IPS DF 6.9 (cell line): ENCODE data around the gene LYRM7.
A peak's percentile ranks its signal among the peaks of the same experiment; 100 is the strongest.

Source experiments
- DNase-seq: peaks from one replicate; pipeline ENCODE4 v3.0.0-alpha.2; 2013; ENCODE audit warnings: low read depth, low spot score
- H3K27ac ChIP-seq: one replicate; pipeline ENCODE4 v1.5.1; 2013; ENCODE audit warnings: low read length, control low read depth
- H3K27me3 ChIP-seq: 2 replicates; pipeline ENCODE4 v1.6.1; 2013; ENCODE audit warnings: mild to moderate bottlenecking, low read length; ENCODE audit not compliant: control insufficient read depth, insufficient read depth
- H3K36me3 ChIP-seq: 2 replicates; pipeline ENCODE4 v1.6.1; 2013; ENCODE audit warnings: low read length; ENCODE audit not compliant: control insufficient read depth, insufficient read depth
- H3K4me1 ChIP-seq: 2 replicates; pipeline ENCODE4 v1.6.1; 2013; ENCODE audit warnings: low read length; ENCODE audit not compliant: control insufficient read depth, insufficient read depth
- H3K4me3 ChIP-seq: 2 replicates; pipeline ENCODE4 v1.5.1; 2013; ENCODE audit warnings: mild to moderate bottlenecking, low read length
- H3K9me3 ChIP-seq: 2 replicates; pipeline ENCODE4 v1.6.1; 2013; ENCODE audit warnings: low read length, inconsistent platforms; ENCODE audit not compliant: control insufficient read depth, insufficient read depth
- WGBS: extraction: QIAGEN DNeasy Blood & Tissue Kit; methylation state at CpG from one replicate; pipeline ENCODE4 v1.1.7; 2013; ENCODE audit warnings: mixed read lengths, missing lambda C conversion rate; ENCODE audit not compliant: insufficient read length, insufficient coverage; 5-methylcytosine and 5-hydroxymethylcytosine counted together

LYRM7 gene

GRCh38 chr5:131156385-131156784, 14.4 kb upstream of the LYRM7 start:
- H3K9me3 ChIP-seq = no peaks in the 10 kb centered on the region
- no CpG with 5 or more reads among the region's 2 CpGs for WGBS
- DNase-seq = no peak
- H3K27me3 ChIP-seq = no peaks in the 10 kb centered on the region
- no peak overlapping the region for H3K27ac ChIP-seq
- no peaks in the 10 kb centered on the region for H3K4me1 ChIP-seq
- H3K36me3 ChIP-seq = peaks cover 5% of the 10 kb centered on the region; the same call in 1 of the 2 replicates
- H3K4me3 ChIP-seq = no peak overlapping the region

GRCh38 chr5:131156957-131157356, 13.8 kb upstream of the LYRM7 start:
- H3K36me3 ChIP-seq = peaks cover 5% of the 10 kb centered on the region; the same call in 1 of the 2 replicates
- no CpG with 5 or more reads among the region's 5 CpGs for WGBS
- no peak for DNase-seq
- no peak overlapping the region for H3K27ac ChIP-seq
- H3K9me3 ChIP-seq = no peaks in the 10 kb centered on the region
- H3K4me1 ChIP-seq = no peaks in the 10 kb centered on the region
- H3K4me3 ChIP-seq = no peak overlapping the region
- H3K27me3 ChIP-seq = no peaks in the 10 kb centered on the region

GRCh38 chr5:131160134-131160533, 10.6 kb upstream of the LYRM7 start:
- H3K4me3 ChIP-seq = no peak overlapping the region
- no CpG with 5 or more reads among the region's 2 CpGs for WGBS

GRCh38 chr5:131163276-131164119, 7.2 kb upstream of the LYRM7 start:
- Histone ChIP-seq H3K4me3 (peak overlapping the region; percentile 11; the same call in 1 of the 2 replicates), H3K27me3 (no peaks in the 10 kb centered on the region), H3K9me3 (no peaks in the 10 kb centered on the region), H3K27ac (no peak overlapping the region), H3K36me3 (peaks cover 5% of the 10 kb centered on the region; the same call in 1 of the 2 replicates), H3K4me1 (no peaks in the 10 kb centered on the region)
- no CpG with 5 or more reads among the region's 9 CpGs for WGBS
- DNase-seq = no peak

More at GRCh38 chr5:131160134-131160533, 10.6 kb upstream of the LYRM7 start:
- no peak for DNase-seq
- H3K9me3 ChIP-seq = no peaks in the 10 kb centered on the region
- peaks cover 5% of the 10 kb centered on the region; the same call in 1 of the 2 replicates for H3K36me3 ChIP-seq
- H3K27ac ChIP-seq = no peak overlapping the region
- H3K27me3 ChIP-seq = no peaks in the 10 kb centered on the region
- H3K4me1 ChIP-seq = no peaks in the 10 kb centered on the region

GRCh38 chr5:131164191-131165118, 6.3 kb upstream of the LYRM7 start:
- H3K27ac ChIP-seq = no peak overlapping the region
- H3K27me3 ChIP-seq = no peaks in the 10 kb centered on the region
- peaks cover 3% of the 10 kb centered on the region; the same call in 1 of the 2 replicates for H3K36me3 ChIP-seq
- peak overlapping the region; percentile 94 for H3K4me3 ChIP-seq
- no peak for DNase-seq
- no peaks in the 10 kb centered on the region for H3K9me3 ChIP-seq
- no CpG with 5 or more reads among the region's 73 CpGs for WGBS
- H3K4me1 ChIP-seq = no peaks in the 10 kb centered on the region

DNA sequence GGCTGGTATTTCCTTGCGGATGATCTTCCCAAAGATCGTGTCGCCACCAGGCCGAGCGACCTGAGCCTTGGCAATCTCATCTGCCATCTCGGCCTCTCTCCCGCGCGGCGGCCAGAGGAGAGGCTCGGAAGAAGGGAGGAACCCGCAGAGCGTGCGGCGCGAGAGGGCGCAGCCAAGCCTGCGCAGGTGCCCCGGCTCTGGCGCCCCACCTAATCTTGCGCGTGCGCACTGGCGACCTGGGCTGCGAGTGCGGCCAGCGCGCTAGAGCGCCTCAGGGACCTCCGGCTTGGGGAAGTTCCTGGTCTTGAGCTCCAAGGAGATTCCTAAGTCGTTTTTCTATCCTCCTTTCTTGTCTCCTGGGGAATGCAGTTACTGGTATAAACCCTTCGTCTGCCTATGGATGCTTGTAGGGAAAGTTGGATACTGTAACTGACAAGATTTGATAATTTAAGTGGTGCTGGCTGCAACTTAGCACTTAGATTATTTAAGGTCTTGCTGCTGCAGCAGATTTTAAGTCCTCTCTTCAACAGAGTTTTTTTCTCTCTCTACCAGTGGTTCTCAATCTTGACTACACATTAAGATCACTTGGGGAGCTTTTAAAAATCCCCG, 5.5 kb upstream of the LYRM7 start, which contains the start of gene HINT1:
Gene HINT1 (minus strand): TSS at position 138 of the 609 bp plus-strand sequence. CDS start 51 bp downstream, at position 87.
- Histone ChIP-seq H3K4me1 (no peaks in the 10 kb centered on the region), H3K27me3 (no peaks in the 10 kb centered on the region), H3K36me3 (peaks cover 3% of the 10 kb centered on the region; the same call in 1 of the 2 replicates), H3K9me3 (no peaks in the 10 kb centered on the region), H3K27ac (no peak within 1 kb of the TSS), H3K4me3 (peak within 1 kb of the TSS; percentile 94)
- peak; percentile 73 for DNase-seq
- no CpG with 5 or more reads among the region's 33 CpGs for WGBS

- no peaks in the 10 kb centered on the region for H3K36me3 ChIP-seq
These were observed 3.1 kb upstream of the LYRM7 start for GRCh38 chr5:131167615-131168014.

GRCh38 chr5:131169810-131170539, 769 bp upstream of the LYRM7 start:
- no peak overlapping the region for H3K27ac ChIP-seq
- H3K4me1 ChIP-seq = no peaks in the 10 kb centered on the region
- H3K4me3 ChIP-seq = peak overlapping the region; percentile 53; the same call in 1 of the 2 replicates
- H3K27me3 ChIP-seq = no peaks in the 10 kb centered on the region
- no peaks in the 10 kb centered on the region for H3K9me3 ChIP-seq
- H3K36me3 ChIP-seq = no peaks in the 10 kb centered on the region
- WGBS = no CpG with 5 or more reads among the region's 16 CpGs
- no peak for DNase-seq

More at GRCh38 chr5:131167615-131168014, 3.1 kb upstream of the LYRM7 start:
- Histone ChIP-seq H3K9me3 (no peaks in the 10 kb centered on the region), H3K4me3 (no peak overlapping the region), H3K4me1 (no peaks in the 10 kb centered on the region), H3K27me3 (no peaks in the 10 kb centered on the region), H3K27ac (no peak overlapping the region)
- no CpG with 5 or more reads among the region's 5 CpGs for WGBS
- DNase-seq = no peak

DNA sequence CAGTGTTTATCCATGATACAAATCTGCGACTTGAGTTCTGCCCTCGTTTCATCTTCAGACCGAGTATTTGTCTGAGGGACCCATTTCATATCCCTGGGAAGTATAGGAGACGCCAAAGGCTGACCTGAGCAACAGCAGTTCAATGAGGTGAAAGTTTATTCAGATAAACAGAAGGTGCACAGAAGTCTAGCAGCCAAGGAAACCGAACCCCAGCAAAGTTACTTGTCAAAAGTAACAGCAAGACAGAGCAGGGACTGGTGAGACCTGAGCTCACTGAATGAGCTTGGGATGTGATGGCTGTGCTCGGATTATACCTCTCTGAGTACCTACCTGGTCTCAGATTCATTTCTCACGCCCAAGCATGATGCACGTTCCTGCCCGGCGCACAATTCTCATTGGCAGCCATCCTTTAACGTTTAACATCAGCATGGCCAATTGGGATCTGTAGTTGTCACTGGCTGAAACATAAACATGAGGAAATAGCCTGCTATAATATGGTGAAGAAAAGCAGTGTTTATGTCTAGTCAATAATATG, 599 bp downstream of the LYRM7 start:
- H3K4me3 ChIP-seq = peak overlapping the region; percentile 45; the same call in 1 of the 2 replicates
- H3K36me3 ChIP-seq = no peaks in the 10 kb centered on the region
- WGBS = no CpG with 5 or more reads among the region's 11 CpGs
- H3K9me3 ChIP-seq = no peaks in the 10 kb centered on the region
- no peak overlapping the region for H3K27ac ChIP-seq
- no peak for DNase-seq
- H3K27me3 ChIP-seq = no peaks in the 10 kb centered on the region
- H3K4me1 ChIP-seq = no peaks in the 10 kb centered on the region
